Chondrocyte (in vitro differentiated cells): Measurements from ENCODE around the gene CENPX. TPM values are rescaled to one million over a fixed set of nuclear protein-coding genes. Genes with fewer than 3 reads are reported as not detected.

Experiments used
- DNase-seq: peaks from one replicate; pipeline ENCODE4 v3.0.0; 2021; ENCODE audit warnings: mixed read lengths, low spot score
- H3K27ac Mint-ChIP-seq: one replicate; pipeline ENCODE4 v1.8.0; 2021; ENCODE audit warnings: mild to moderate bottlenecking, moderate library complexity, mixed read lengths; ENCODE audit not compliant: unreplicated experiment
- H3K27me3 Mint-ChIP-seq: 2 replicates; pipeline ENCODE4 v1.8.0; 2021; ENCODE audit warnings: low read depth, mixed read lengths
- H3K36me3 Mint-ChIP-seq: 2 replicates; pipeline ENCODE4 v1.8.0; 2021; ENCODE audit warnings: low read depth, mixed read lengths
- H3K4me1 Mint-ChIP-seq: 2 replicates; pipeline ENCODE4 v1.8.0; 2021; ENCODE audit warnings: low read depth, mild to moderate bottlenecking, mixed read lengths
- H3K4me3 Mint-ChIP-seq: one replicate; pipeline ENCODE4 v1.8.0; 2021; ENCODE audit warnings: mild to moderate bottlenecking, moderate library complexity, mixed read lengths; ENCODE audit not compliant: unreplicated experiment
- H3K9me3 Mint-ChIP-seq: 2 replicates; pipeline ENCODE4 v1.8.0; 2021; ENCODE audit warnings: low read depth, mixed read lengths
- total RNA-seq: library from RNA; stranded (reverse); gene quantifications from 3 replicates; pipeline ENCODE4 v1.2.1, GENCODE V29; 2021
- TF ChIP-seq, protein P1 (sequence below): fragments of 200-600 bp; sonication (generic); IDR thresholded peaks from 2 replicates; pipeline ENCODE4 v1.5.0; 2021; ENCODE audit warnings: antibody characterized with exemption, mild to moderate bottlenecking, moderate library complexity

CENPX gene
- total RNA-seq, 1 donor from 2014 or later, result 18.1 TPM

DNA sequence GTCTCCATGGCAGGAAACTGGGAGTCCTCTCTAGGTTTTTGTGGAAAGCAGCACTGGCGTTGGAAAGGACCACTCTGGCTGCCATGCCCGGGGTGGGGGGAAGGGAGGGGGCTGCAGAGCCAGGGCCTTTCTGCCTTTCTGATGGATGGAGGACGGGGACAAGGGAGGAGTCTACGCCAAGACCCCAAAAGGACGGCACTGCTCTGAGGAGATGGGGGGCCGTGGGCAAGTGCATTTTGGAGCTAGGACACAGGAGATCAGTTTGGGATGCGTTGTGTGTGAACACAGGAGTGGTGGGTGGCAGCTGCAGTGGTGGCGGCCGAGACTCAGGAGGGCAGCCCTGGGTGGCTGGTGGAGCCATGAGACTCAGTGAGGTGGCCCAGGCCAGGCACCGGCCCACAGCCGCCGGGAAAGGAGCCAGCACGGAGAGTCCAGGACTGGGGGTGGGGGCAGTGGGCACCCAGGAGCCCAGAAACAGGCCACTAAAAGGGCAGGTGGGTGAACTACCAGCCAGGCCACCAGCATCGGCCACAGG lies 2.0 kb downstream of the CENPX start:
- peaks cover 18% of the 10 kb centered on the region for H3K4me1 Mint-ChIP-seq
- no peaks in the 10 kb centered on the region for H3K9me3 Mint-ChIP-seq
- no peak overlapping the region for H3K27ac Mint-ChIP-seq
- TF ChIP-seq, protein P1, sequence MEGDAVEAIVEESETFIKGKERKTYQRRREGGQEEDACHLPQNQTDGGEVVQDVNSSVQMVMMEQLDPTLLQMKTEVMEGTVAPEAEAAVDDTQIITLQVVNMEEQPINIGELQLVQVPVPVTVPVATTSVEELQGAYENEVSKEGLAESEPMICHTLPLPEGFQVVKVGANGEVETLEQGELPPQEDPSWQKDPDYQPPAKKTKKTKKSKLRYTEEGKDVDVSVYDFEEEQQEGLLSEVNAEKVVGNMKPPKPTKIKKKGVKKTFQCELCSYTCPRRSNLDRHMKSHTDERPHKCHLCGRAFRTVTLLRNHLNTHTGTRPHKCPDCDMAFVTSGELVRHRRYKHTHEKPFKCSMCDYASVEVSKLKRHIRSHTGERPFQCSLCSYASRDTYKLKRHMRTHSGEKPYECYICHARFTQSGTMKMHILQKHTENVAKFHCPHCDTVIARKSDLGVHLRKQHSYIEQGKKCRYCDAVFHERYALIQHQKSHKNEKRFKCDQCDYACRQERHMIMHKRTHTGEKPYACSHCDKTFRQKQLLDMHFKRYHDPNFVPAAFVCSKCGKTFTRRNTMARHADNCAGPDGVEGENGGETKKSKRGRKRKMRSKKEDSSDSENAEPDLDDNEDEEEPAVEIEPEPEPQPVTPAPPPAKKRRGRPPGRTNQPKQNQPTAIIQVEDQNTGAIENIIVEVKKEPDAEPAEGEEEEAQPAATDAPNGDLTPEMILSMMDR, result no peak
- no peaks in the 10 kb centered on the region for H3K27me3 Mint-ChIP-seq
- H3K36me3 Mint-ChIP-seq, result no peaks in the 10 kb centered on the region
- no peak overlapping the region for H3K4me3 Mint-ChIP-seq
- no peak for DNase-seq

- TF ChIP-seq, protein P1, result peak; percentile 79
- H3K36me3 Mint-ChIP-seq, result no peaks in the 10 kb centered on the region
- no peaks in the 10 kb centered on the region for H3K9me3 Mint-ChIP-seq
- no peaks in the 10 kb centered on the region for H3K27me3 Mint-ChIP-seq
- H3K4me3 Mint-ChIP-seq, result no peak overlapping the region
- H3K4me1 Mint-ChIP-seq, result peaks cover 18% of the 10 kb centered on the region
- DNase-seq, result no peak
- no peak overlapping the region for H3K27ac Mint-ChIP-seq
Observed at GRCh38 chr17:82019690-82020571, 2.7 kb downstream of the CENPX start.

GRCh38 chr17:82018989-82019689 lies 3.5 kb downstream of the CENPX start:
- no peak overlapping the region for H3K4me3 Mint-ChIP-seq
- H3K36me3 Mint-ChIP-seq, result no peaks in the 10 kb centered on the region
- no peak for DNase-seq
- no peaks in the 10 kb centered on the region for H3K27me3 Mint-ChIP-seq
- no peak overlapping the region for H3K27ac Mint-ChIP-seq
- H3K9me3 Mint-ChIP-seq, result no peaks in the 10 kb centered on the region
- peaks cover 16% of the 10 kb centered on the region for H3K4me1 Mint-ChIP-seq
- TF ChIP-seq, protein P1, result no peak

- TF ChIP-seq, protein P1, result no peak
- no peak overlapping the region for H3K4me3 Mint-ChIP-seq
- peaks cover 10% of the 10 kb centered on the region for H3K4me1 Mint-ChIP-seq
- H3K36me3 Mint-ChIP-seq, result no peaks in the 10 kb centered on the region
- DNase-seq, result no peak
- H3K9me3 Mint-ChIP-seq, result no peaks in the 10 kb centered on the region
- H3K27me3 Mint-ChIP-seq, result no peaks in the 10 kb centered on the region
- H3K27ac Mint-ChIP-seq, result no peak overlapping the region
Observed at GRCh38 chr17:82018152-82018988, 4.3 kb downstream of the CENPX start.
